A673 (cell line): Measurements from ENCODE around the gene SYNPO. TPM values are rescaled to one million over a fixed set of nuclear protein-coding genes. Genes with fewer than 3 reads are reported as not detected.

ENCODE experiments used
- BruUV-seq: library from RNA; stranded (reverse); fragments of 400-500 nt; replicated peaks from 2 replicates; lab custom pipeline; 2021; lab: Mats Ljungman, UMichigan
- CTCF ChIA-PET: fragments of 300-600 bp; sonication (Branson Sonifier 250); formaldehyde crosslinking; loops from one replicate; lab custom pipeline; 2022; ENCODE audit warnings: antibody characterized with exemption; lab: Charles Lee
- POLR2A ChIA-PET: fragments of 300-600 bp; sonication (Branson Sonifier 250); formaldehyde crosslinking; loops from one replicate; lab custom pipeline; 2022; ENCODE audit warnings: antibody characterized with exemption; ENCODE audit not compliant: low non-redundant PET; lab: Charles Lee
- DNase-seq: peaks from one replicate; pipeline ENCODE4 v3.0.0-alpha.2; 2015; ENCODE audit warnings: low spot score
- H3K27ac ChIP-seq: fragments of 200-600 bp; sonication (generic); 2 replicates; pipeline ENCODE4 v1.5.1; 2016; ENCODE audit warnings: mixed run types, low read depth, mild to moderate bottlenecking, mixed read lengths, antibody characterized with exemption, low read length; ENCODE audit not compliant: poor library complexity, severe bottlenecking
- H3K27me3 ChIP-seq: fragments of 200-600 bp; sonication (generic); replicated peaks from 2 replicates; pipeline ENCODE4 v1.6.1; 2017; ENCODE audit warnings: mixed run types, low read depth, mild to moderate bottlenecking, mixed read lengths, antibody characterized with exemption, low read length; ENCODE audit not compliant: insufficient read depth, poor library complexity
- H3K36me3 ChIP-seq: fragments of 200-600 bp; sonication (generic); 2 replicates; pipeline ENCODE4 v1.6.1; 2016; ENCODE audit warnings: mixed run types, mild to moderate bottlenecking, mixed read lengths, antibody characterized with exemption, low read length; ENCODE audit not compliant: insufficient read depth, poor library complexity, severe bottlenecking
- H3K4me1 ChIP-seq: fragments of 200-600 bp; sonication (generic); 2 replicates; pipeline ENCODE4 v1.6.1; 2017; ENCODE audit warnings: mixed run types, mild to moderate bottlenecking, mixed read lengths, antibody characterized with exemption, low read length; ENCODE audit not compliant: insufficient read depth, poor library complexity, severe bottlenecking
- H3K4me3 ChIP-seq: fragments of 200-600 bp; sonication (generic); 2 replicates; pipeline ENCODE4 v1.5.1; 2016; ENCODE audit warnings: low read depth, mixed run types, mild to moderate bottlenecking, mixed read lengths, low read length; ENCODE audit not compliant: poor library complexity, severe bottlenecking
- H3K9me3 ChIP-seq: fragments of 200-600 bp; sonication (generic); 2 replicates; pipeline ENCODE4 v1.6.1; 2016; ENCODE audit warnings: mixed run types, low read depth, mild to moderate bottlenecking, mixed read lengths, antibody characterized with exemption, low read length; ENCODE audit not compliant: poor library complexity, severe bottlenecking
- EZH2 ChIP-seq: fragments of 200-600 bp; sonication (generic); IDR thresholded peaks from 2 replicates; pipeline ENCODE4 v1.6.1; 2017; ENCODE audit warnings: borderline replicate concordance, low read depth, mild to moderate bottlenecking, mixed read lengths, antibody characterized with exemption, low read length; ENCODE audit not compliant: poor library complexity, severe bottlenecking
- intact Hi-C: fragments of 100-400 bp; cut with micrococcal nuclease; formaldehyde crosslinking; loops from one replicate; pipeline ENCODE4 v1.10.0; 2022; ENCODE audit not compliant: unreplicated experiment
- total RNA-seq: library from RNA; stranded (reverse); gene quantifications from 2 replicates; pipeline ENCODE4 v1.2.3, GENCODE V29; 2021
- TF ChIP-seq, protein P1 (sequence below): fragments of 300-800, 200-600 bp; sonication (generic); conservative IDR thresholded peaks from 2 replicates; pipeline ENCODE4 v1.5.1; 2017; ENCODE audit warnings: low read depth, mild to moderate bottlenecking, antibody characterized with exemption, low read length, moderate library complexity, mixed read lengths

SYNPO gene
- total RNA-seq, 1 experiment from 2014 or later: 7.6 TPM

DNA sequence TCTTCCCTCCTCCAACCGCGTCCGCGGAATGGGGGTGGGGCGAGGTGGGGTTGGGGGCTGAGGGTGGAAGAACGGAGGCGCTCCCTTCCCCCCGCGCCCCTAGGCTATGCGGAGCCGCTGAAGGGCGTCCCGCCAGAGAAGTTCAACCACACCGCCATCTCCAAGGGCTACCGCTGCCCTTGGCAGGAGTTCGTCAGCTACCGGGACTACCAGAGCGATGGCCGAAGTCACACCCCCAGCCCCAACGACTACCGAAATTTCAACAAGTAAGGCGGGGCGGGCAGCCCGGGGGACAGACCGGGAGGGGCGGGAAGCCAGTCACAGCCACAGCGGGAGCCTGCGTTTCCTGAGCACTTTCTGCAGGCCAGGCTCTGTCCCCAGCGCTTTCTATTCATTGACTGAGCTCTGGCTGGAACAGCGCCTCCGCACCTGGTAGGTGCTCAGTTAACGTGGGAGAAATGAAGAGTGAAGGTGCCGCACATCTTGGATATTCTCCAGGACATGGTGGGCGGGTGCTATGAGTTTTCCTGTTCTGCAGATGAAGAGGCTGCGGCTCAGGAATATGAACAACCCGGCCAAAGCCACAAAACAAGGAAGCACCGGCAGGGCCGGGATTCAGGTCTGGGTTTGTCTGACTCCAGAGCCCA lies 31.9 kb downstream of the SYNPO start:
- BruUV-seq: no TSS peak
- H3K27ac ChIP-seq: peak overlapping the region; percentile 66

DNA sequence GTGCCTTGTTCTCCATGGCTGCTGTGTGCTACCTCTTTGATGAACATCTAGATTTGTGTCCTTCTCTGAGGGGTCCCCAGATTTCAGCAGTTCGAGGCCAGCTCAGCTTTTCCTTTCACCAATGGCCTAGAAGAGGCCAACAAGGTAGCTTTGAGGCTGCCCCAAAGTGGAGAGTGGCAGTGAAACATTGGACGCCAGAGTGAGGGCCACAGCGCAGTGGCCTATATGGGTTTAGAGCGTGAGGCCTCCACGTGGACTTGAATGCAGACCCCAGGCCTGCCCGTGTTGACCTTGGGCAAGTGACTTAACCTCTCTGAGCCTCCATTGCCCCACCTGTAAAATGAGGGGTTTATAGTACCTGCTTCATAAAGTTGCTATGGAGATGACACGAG lies 32.4 kb downstream of the SYNPO start:
- BruUV-seq: no TSS peak
- H3K4me3 ChIP-seq: peak overlapping the region; percentile 64
- H3K4me1 ChIP-seq: peaks cover 12% of the 10 kb centered on the region
- no peak overlapping the region for H3K27ac ChIP-seq
- no peak for DNase-seq
- H3K27me3 ChIP-seq: no peaks in the 10 kb centered on the region
- H3K36me3 ChIP-seq: no peaks in the 10 kb centered on the region
- intact Hi-C loops: loop anchor here (10.0 kb wide), 1 partner anchor 172 kb away; the partner anchor contains the start of gene IRGM
- POLR2A ChIA-PET: no interaction called here
- TF ChIP-seq, protein P1, sequence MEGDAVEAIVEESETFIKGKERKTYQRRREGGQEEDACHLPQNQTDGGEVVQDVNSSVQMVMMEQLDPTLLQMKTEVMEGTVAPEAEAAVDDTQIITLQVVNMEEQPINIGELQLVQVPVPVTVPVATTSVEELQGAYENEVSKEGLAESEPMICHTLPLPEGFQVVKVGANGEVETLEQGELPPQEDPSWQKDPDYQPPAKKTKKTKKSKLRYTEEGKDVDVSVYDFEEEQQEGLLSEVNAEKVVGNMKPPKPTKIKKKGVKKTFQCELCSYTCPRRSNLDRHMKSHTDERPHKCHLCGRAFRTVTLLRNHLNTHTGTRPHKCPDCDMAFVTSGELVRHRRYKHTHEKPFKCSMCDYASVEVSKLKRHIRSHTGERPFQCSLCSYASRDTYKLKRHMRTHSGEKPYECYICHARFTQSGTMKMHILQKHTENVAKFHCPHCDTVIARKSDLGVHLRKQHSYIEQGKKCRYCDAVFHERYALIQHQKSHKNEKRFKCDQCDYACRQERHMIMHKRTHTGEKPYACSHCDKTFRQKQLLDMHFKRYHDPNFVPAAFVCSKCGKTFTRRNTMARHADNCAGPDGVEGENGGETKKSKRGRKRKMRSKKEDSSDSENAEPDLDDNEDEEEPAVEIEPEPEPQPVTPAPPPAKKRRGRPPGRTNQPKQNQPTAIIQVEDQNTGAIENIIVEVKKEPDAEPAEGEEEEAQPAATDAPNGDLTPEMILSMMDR: no peak
- CTCF ChIA-PET: no interaction called here
- no peaks in the 10 kb centered on the region for H3K9me3 ChIP-seq

More for the DNA sequence above, 31.9 kb downstream of the SYNPO start:
- Histone ChIP-seq H3K9me3 (no peaks in the 10 kb centered on the region), H3K4me3 (peak overlapping the region; percentile 64), H3K4me1 (peaks cover 12% of the 10 kb centered on the region), H3K36me3 (no peaks in the 10 kb centered on the region), H3K27me3 (no peaks in the 10 kb centered on the region)
- intact Hi-C loops: loop anchor here (10.0 kb wide), 1 partner anchor 172 kb away; the partner anchor contains the start of gene IRGM
- peak; percentile 52 for DNase-seq
- TF ChIP-seq EZH2: no peak
- TF ChIP-seq, protein P1: no peak
- ChIA-PET CTCF (no interaction called here), POLR2A (no interaction called here)

DNA sequence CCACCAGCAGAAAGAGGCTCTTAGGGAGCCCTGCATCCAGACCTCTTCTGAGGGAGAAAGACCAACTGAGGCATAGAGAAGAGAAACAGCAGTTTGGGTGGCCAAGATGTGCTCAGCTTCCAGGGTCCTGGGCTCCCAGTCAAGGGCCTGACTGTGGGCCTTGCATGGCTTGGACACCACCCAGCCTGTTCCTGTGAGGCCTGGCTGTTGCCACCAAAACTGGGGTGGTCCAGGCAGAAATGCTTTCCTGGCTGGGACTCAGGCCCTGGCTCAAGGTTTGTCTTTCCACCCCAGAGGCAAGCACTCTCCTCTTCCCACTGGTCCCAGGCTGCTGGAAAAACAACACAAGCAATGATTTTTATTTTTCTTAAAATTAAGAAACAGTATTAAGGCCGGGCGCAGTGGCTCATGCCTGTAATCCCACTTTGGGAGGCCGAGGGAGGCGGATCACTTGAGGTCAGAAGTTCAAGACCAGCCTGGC lies 33.9 kb downstream of the SYNPO start:
- TF ChIP-seq, protein P1: no peak
- no peak for TF ChIP-seq EZH2
- Histone ChIP-seq H3K9me3 (no peaks in the 10 kb centered on the region), H3K4me1 (peaks cover 12% of the 10 kb centered on the region), H3K36me3 (no peaks in the 10 kb centered on the region), H3K4me3 (no peak overlapping the region), H3K27ac (no peak overlapping the region), H3K27me3 (no peaks in the 10 kb centered on the region)
- CTCF ChIA-PET: no interaction called here
- intact Hi-C loops: loop anchor here (10.0 kb wide), 1 partner anchor 170 kb away; the partner anchor contains the start of gene IRGM
- no TSS peak for BruUV-seq
- DNase-seq: no peak
- POLR2A ChIA-PET: no interaction called here
